Measurements from ENCODE around the gene MDM1.
A peak's percentile ranks its signal among the peaks of the same experiment; 100 is the strongest.

The MDM1 gene

GRCh38 chr12:68342966-68343365, 10.8 kb upstream of the MDM1 start:
- peaks cover 4% of the 10 kb centered on the region for H3K4me1 ChIP-seq (ENCODE audit: control insufficient read depth, insufficient read depth, low read length, poor library complexity, severe bottlenecking)
- H3K9me3 ChIP-seq (ENCODE audit: control insufficient read depth, low read length): no peaks in the 10 kb centered on the region
- no peaks in the 10 kb centered on the region for H3K27me3 ChIP-seq (replicated peaks; ENCODE audit: control insufficient read depth, insufficient read depth, low read length, poor library complexity, severe bottlenecking)
- H3K36me3 ChIP-seq (ENCODE audit: control insufficient read depth, insufficient read depth, low read length): no peaks in the 10 kb centered on the region
- no peak overlapping the region for H3K27ac ChIP-seq (ENCODE audit: insufficient read depth, low read length, poor library complexity, severe bottlenecking)
- DNase-seq: no peak
- H3K4me3 ChIP-seq (ENCODE audit: insufficient read depth, low read depth, low read length, poor library complexity, severe bottlenecking): no peak overlapping the region

- H3K4me3 ChIP-seq (ENCODE audit: insufficient read depth, low read depth, low read length, poor library complexity, severe bottlenecking): no peak overlapping the region
- no peaks in the 10 kb centered on the region for H3K9me3 ChIP-seq (ENCODE audit: control insufficient read depth, low read length)
- no peaks in the 10 kb centered on the region for H3K36me3 ChIP-seq (ENCODE audit: control insufficient read depth, insufficient read depth, low read length)
- H3K27me3 ChIP-seq (replicated peaks; ENCODE audit: control insufficient read depth, insufficient read depth, low read length, poor library complexity, severe bottlenecking): no peaks in the 10 kb centered on the region
- peaks cover 4% of the 10 kb centered on the region for H3K4me1 ChIP-seq (ENCODE audit: control insufficient read depth, insufficient read depth, low read length, poor library complexity, severe bottlenecking)
- H3K27ac ChIP-seq (ENCODE audit: insufficient read depth, low read length, poor library complexity, severe bottlenecking): no peak overlapping the region
- no peak for DNase-seq
These were observed 9.7 kb upstream of the MDM1 start for GRCh38 chr12:68341822-68342221.

DNA sequence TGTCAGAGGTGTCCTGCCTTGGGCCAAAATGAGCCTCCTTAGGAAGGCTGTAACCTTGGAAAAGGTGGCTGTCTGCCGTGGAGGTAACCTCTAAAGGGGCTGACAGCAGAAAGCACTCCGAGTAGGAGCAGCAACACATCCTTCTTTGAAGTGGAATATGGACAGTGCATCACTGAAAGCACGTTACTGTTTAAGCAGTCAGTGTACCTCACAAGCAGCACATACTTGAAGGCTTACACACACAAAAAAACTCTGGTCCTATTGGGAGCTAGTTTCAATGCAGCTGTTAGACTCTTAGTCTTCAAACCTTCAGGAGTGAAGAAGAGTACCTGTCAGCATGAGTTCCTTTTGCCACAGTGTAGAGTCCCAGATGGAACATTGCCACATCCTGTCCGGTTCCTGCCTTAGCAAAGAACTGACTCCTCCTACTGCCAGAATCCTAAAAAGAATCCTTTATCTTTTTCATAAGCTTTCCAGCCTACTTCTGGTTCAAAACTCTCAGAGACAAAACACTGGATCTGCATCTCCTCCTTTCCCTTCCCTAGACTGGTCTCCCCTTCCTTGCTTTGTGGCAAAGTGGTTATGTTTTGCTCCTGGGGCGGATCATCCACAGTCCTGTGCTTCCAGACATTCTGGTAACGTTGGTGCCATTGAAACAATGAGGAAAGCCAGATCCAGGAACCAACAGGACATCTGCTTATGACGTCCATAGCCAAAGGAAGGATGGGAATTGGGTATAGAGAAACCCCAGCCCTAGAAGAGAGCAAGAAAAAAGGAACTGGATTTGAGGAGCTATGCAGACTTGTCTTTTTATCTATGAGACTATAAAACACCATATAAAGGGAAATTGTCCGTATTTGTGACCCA, 8.5 kb upstream of the MDM1 start:
- no peak overlapping the region for H3K27ac ChIP-seq (ENCODE audit: insufficient read depth, low read length, poor library complexity, severe bottlenecking)
- no peak for DNase-seq
- H3K36me3 ChIP-seq (ENCODE audit: control insufficient read depth, insufficient read depth, low read length): no peaks in the 10 kb centered on the region
- no peaks in the 10 kb centered on the region for H3K27me3 ChIP-seq (replicated peaks; ENCODE audit: control insufficient read depth, insufficient read depth, low read length, poor library complexity, severe bottlenecking)
- no peaks in the 10 kb centered on the region for H3K9me3 ChIP-seq (ENCODE audit: control insufficient read depth, low read length)
- peaks cover 2% of the 10 kb centered on the region for H3K4me1 ChIP-seq (ENCODE audit: control insufficient read depth, insufficient read depth, low read length, poor library complexity, severe bottlenecking)
- no peak overlapping the region for H3K4me3 ChIP-seq (ENCODE audit: insufficient read depth, low read depth, low read length, poor library complexity, severe bottlenecking)

- H3K9me3 ChIP-seq (ENCODE audit: control insufficient read depth, low read length): no peaks in the 10 kb centered on the region
- no peak overlapping the region for H3K4me3 ChIP-seq (ENCODE audit: insufficient read depth, low read depth, low read length, poor library complexity, severe bottlenecking)
- H3K27ac ChIP-seq (ENCODE audit: insufficient read depth, low read length, poor library complexity, severe bottlenecking): no peak overlapping the region
- no peaks in the 10 kb centered on the region for H3K27me3 ChIP-seq (replicated peaks; ENCODE audit: control insufficient read depth, insufficient read depth, low read length, poor library complexity, severe bottlenecking)
- H3K4me1 ChIP-seq (ENCODE audit: control insufficient read depth, insufficient read depth, low read length, poor library complexity, severe bottlenecking): peaks cover 5% of the 10 kb centered on the region
- no peaks in the 10 kb centered on the region for H3K36me3 ChIP-seq (ENCODE audit: control insufficient read depth, insufficient read depth, low read length)
- DNase-seq: no peak
These were observed 4.7 kb upstream of the MDM1 start for GRCh38 chr12:68336889-68337303.

- Histone ChIP-seq H3K4me3 (ENCODE audit: insufficient read depth, low read depth, low read length, poor library complexity, severe bottlenecking) (no peak overlapping the region), H3K36me3 (ENCODE audit: control insufficient read depth, insufficient read depth, low read length) (no peaks in the 10 kb centered on the region), H3K9me3 (ENCODE audit: control insufficient read depth, low read length) (no peaks in the 10 kb centered on the region), H3K27ac (ENCODE audit: insufficient read depth, low read length, poor library complexity, severe bottlenecking) (no peak overlapping the region), H3K27me3 (replicated peaks; ENCODE audit: control insufficient read depth, insufficient read depth, low read length, poor library complexity, severe bottlenecking) (no peaks in the 10 kb centered on the region), H3K4me1 (ENCODE audit: control insufficient read depth, insufficient read depth, low read length, poor library complexity, severe bottlenecking) (peaks cover 14% of the 10 kb centered on the region)
- no peak for DNase-seq
These were observed 3.3 kb upstream of the MDM1 start for GRCh38 chr12:68335462-68335861.

DNA sequence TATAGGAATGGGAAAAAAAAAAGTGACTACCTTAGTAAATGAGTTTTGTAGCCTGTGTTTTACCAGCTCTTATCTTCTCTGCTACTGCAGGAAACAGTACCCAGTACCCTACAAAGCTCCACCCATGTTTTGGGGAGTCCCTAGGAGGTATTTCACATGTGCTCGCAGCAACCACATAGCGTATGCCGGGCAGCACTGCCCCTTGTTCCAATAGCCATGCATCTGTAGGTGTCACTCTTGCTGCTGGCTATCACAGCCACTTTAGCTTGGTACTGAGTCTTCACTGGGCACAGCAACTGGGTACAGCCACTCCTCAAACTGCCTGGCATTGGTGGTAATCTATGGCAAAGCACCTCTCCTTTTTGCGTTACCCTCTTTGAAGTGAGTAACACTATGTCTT, 2.0 kb upstream of the MDM1 start:
- Histone ChIP-seq H3K9me3 (ENCODE audit: control insufficient read depth, low read length) (no peaks in the 10 kb centered on the region), H3K27ac (ENCODE audit: insufficient read depth, low read length, poor library complexity, severe bottlenecking) (peak overlapping the region; percentile 10), H3K4me3 (ENCODE audit: insufficient read depth, low read depth, low read length, poor library complexity, severe bottlenecking) (no peak overlapping the region), H3K27me3 (replicated peaks; ENCODE audit: control insufficient read depth, insufficient read depth, low read length, poor library complexity, severe bottlenecking) (no peaks in the 10 kb centered on the region), H3K36me3 (ENCODE audit: control insufficient read depth, insufficient read depth, low read length) (no peaks in the 10 kb centered on the region), H3K4me1 (ENCODE audit: control insufficient read depth, insufficient read depth, low read length, poor library complexity, severe bottlenecking) (peaks cover 14% of the 10 kb centered on the region)
- DNase-seq: no peak

DNA sequence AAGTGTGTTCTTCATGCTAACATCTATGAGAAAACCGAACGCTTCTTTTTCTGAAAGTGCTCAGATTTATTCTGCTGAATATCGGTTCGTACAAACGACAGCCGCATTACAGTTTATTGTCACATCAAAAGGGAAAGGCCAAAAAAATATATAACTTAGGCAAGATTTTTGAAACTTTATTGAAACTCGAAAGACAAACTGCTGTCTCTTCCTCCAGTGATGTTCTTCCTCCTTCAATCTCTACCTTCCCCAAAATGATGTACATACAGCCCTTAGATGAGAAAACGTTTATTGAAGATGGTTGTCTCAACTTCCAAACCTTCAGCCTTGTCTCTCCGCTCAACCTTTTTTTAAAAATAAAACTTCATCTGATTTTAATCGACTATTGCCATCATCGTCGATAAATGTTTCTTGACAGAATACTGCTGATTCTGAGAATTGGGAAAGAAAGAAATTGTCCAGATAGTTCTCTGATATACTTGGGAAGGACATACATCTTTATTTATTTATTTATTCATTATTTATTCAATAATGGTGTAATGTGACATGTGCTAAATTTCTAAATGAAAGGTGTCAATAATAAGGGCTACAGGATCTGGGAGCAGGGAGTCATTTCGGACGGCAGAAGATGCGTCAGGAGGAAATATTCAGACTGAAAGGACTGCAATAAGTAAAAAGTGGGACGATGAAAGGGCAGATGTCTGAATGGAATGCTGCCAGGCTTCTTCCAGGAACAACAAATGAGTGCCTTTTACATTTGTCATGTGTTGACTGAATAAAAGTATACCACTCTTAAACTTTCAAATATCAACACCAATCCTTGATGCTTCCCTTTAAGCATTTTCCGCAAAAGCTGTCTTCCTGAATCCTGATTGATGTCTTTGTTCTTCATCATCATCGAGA, 817 bp upstream of the MDM1 start:
- Histone ChIP-seq H3K9me3 (ENCODE audit: control insufficient read depth, low read length) (no peaks in the 10 kb centered on the region), H3K4me3 (ENCODE audit: insufficient read depth, low read depth, low read length, poor library complexity, severe bottlenecking) (peak overlapping the region; percentile 77), H3K36me3 (ENCODE audit: control insufficient read depth, insufficient read depth, low read length) (no peaks in the 10 kb centered on the region), H3K27ac (ENCODE audit: insufficient read depth, low read length, poor library complexity, severe bottlenecking) (peak overlapping the region; percentile 55), H3K27me3 (replicated peaks; ENCODE audit: control insufficient read depth, insufficient read depth, low read length, poor library complexity, severe bottlenecking) (no peaks in the 10 kb centered on the region), H3K4me1 (ENCODE audit: control insufficient read depth, insufficient read depth, low read length, poor library complexity, severe bottlenecking) (peaks cover 14% of the 10 kb centered on the region)
- DNase-seq: no peak

DNA sequence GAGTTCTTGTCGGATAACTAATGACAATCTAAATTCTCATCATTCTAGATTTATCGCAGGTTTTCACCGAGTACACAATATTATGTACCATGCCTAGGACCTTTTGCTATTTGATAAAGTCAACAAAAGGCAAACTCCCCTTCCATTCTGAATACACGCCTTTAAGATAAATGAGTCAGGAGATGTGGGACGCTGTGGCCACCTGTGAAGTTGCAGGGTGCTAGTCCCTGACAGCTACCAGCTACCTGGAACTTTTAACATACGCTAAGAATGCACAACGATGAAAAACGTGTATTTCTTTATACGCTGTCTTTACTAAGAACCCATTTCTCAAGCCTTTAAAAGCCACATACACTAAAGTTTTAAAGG, 678 bp downstream of the MDM1 start:
- H3K9me3 ChIP-seq (ENCODE audit: control insufficient read depth, low read length): no peaks in the 10 kb centered on the region
- peak overlapping the region; percentile 55 for H3K27ac ChIP-seq (ENCODE audit: insufficient read depth, low read length, poor library complexity, severe bottlenecking)
- DNase-seq: no peak
- no peaks in the 10 kb centered on the region for H3K27me3 ChIP-seq (replicated peaks; ENCODE audit: control insufficient read depth, insufficient read depth, low read length, poor library complexity, severe bottlenecking)
- peak overlapping the region; percentile 77 for H3K4me3 ChIP-seq (ENCODE audit: insufficient read depth, low read depth, low read length, poor library complexity, severe bottlenecking)
- peaks cover 14% of the 10 kb centered on the region for H3K4me1 ChIP-seq (ENCODE audit: control insufficient read depth, insufficient read depth, low read length, poor library complexity, severe bottlenecking)
- peaks cover 13% of the 10 kb centered on the region for H3K36me3 ChIP-seq (ENCODE audit: control insufficient read depth, insufficient read depth, low read length)

GRCh38 chr12:68327896-68328295, 4.3 kb downstream of the MDM1 start:
- Histone ChIP-seq H3K27ac (ENCODE audit: insufficient read depth, low read length, poor library complexity, severe bottlenecking) (no peak overlapping the region), H3K4me1 (ENCODE audit: control insufficient read depth, insufficient read depth, low read length, poor library complexity, severe bottlenecking) (peaks cover 9% of the 10 kb centered on the region), H3K4me3 (ENCODE audit: insufficient read depth, low read depth, low read length, poor library complexity, severe bottlenecking) (no peak overlapping the region), H3K36me3 (ENCODE audit: control insufficient read depth, insufficient read depth, low read length) (peaks cover 16% of the 10 kb centered on the region), H3K9me3 (ENCODE audit: control insufficient read depth, low read length) (no peaks in the 10 kb centered on the region), H3K27me3 (replicated peaks; ENCODE audit: control insufficient read depth, insufficient read depth, low read length, poor library complexity, severe bottlenecking) (no peaks in the 10 kb centered on the region)
- DNase-seq: no peak

DNA sequence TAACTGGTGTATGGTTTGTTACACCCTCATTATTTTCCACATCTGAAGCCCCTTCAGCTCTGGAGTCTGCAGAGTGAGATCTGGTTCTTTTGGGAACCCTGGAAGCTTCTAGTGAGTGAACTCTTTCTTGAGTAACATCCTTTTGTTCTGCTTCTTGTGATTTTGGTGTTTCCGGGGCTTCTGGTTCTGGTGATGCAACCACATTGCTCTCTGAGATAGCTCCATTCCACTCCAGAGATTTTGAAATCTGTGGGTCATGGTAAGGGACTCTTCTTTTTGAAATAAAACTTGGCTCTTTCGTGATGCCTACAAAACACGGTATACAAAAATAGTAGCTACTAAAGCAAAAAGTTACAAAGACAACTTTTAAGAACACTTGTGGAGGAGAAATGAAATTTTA, 5.4 kb downstream of the MDM1 start:
- no peak for DNase-seq

More for the DNA sequence above, 5.4 kb downstream of the MDM1 start:
- H3K4me1 ChIP-seq (ENCODE audit: control insufficient read depth, insufficient read depth, low read length, poor library complexity, severe bottlenecking): peaks cover 7% of the 10 kb centered on the region
- no peaks in the 10 kb centered on the region for H3K27me3 ChIP-seq (replicated peaks; ENCODE audit: control insufficient read depth, insufficient read depth, low read length, poor library complexity, severe bottlenecking)
- H3K4me3 ChIP-seq (ENCODE audit: insufficient read depth, low read depth, low read length, poor library complexity, severe bottlenecking): no peak overlapping the region
- H3K27ac ChIP-seq (ENCODE audit: insufficient read depth, low read length, poor library complexity, severe bottlenecking): no peak overlapping the region
- no peaks in the 10 kb centered on the region for H3K9me3 ChIP-seq (ENCODE audit: control insufficient read depth, low read length)
- peaks cover 16% of the 10 kb centered on the region for H3K36me3 ChIP-seq (ENCODE audit: control insufficient read depth, insufficient read depth, low read length)

All from effector memory CD4-positive, alpha-beta T cell (primary cell).